SK-N-MC (cell line): Measurements from ENCODE around the gene ACVR1.
"Not testable (repeated sequence)": the region's sequence is repeated elsewhere in the genome, so short reads cannot be mapped to it uniquely, and the experiment has no call there.

Experiments used
- EZH2 ChIP-seq: fragments of 200-600 bp; sonication (generic); IDR thresholded peaks from one replicate; pipeline ENCODE4 v1.6.1; 2017; ENCODE audit warnings: antibody characterized with exemption
- POLR2AphosphoS5 ChIP-seq: IDR thresholded peaks from 2 replicates; pipeline ENCODE4 v1.6.1; 2012; ENCODE audit warnings: mild to moderate bottlenecking, low read depth, low read length, borderline replicate concordance

- not testable (repeated sequence) for TF ChIP-seq POLR2AphosphoS5, EZH2
Observed at GRCh38 chr2:157704148-157704547, 172.0 kb downstream of the ACVR1 start.
